SK-N-SH treated with all-trans-retinoic acid at 6 μM for 48 hours (cell line): ENCODE measurements around the gene KLF6.

Experiments
- ARNTL ChIP-seq: fragments of 450-650 bp; formaldehyde crosslinking; IDR thresholded peaks from 2 replicates; pipeline ENCODE4 v1.5.0; 2020; ENCODE audit warnings: low read depth, mild to moderate bottlenecking, moderate library complexity, borderline replicate concordance
- BACH2 ChIP-seq: fragments of 250-450 bp; sonication (Bioruptor Pico); IDR thresholded peaks from 2 replicates; pipeline ENCODE4 v1.9.0; 2021; ENCODE audit warnings: mild to moderate bottlenecking, borderline replicate concordance
- CREB5 ChIP-seq: fragments of 250-450 bp; sonication (Bioruptor Pico); IDR thresholded peaks from 2 replicates; pipeline ENCODE4 v1.5.1; 2020; ENCODE audit warnings: low read depth, mild to moderate bottlenecking, moderate library complexity
- CSRNP3 ChIP-seq: fragments of 250-450 bp; sonication (Bioruptor Pico); IDR thresholded peaks from 2 replicates; pipeline ENCODE4 v1.5.1; 2021; ENCODE audit warnings: mild to moderate bottlenecking, moderate library complexity
- ESRRG ChIP-seq: fragments of 250-450 bp; sonication (Bioruptor Pico); IDR thresholded peaks from 2 replicates; pipeline ENCODE4 v1.6.1; 2021; ENCODE audit warnings: mild to moderate bottlenecking
- OSR1 ChIP-seq: fragments of 250-450 bp; sonication (Bioruptor Pico); IDR thresholded peaks from 2 replicates; pipeline ENCODE4 v1.8.0; 2022; ENCODE audit warnings: moderate library complexity, mild to moderate bottlenecking, inconsistent platforms
- PATZ1 ChIP-seq: fragments of 250-450 bp; sonication (Bioruptor Pico); IDR thresholded peaks from 2 replicates; pipeline ENCODE4 v1.8.0; 2020; ENCODE audit warnings: mild to moderate bottlenecking, moderate library complexity, borderline replicate concordance
- RARB ChIP-seq: fragments of 250-450 bp; sonication (Bioruptor Pico); IDR thresholded peaks from 2 replicates; pipeline ENCODE4 v1.8.0; 2021; ENCODE audit warnings: mild to moderate bottlenecking, moderate library complexity
- TSHZ2 ChIP-seq: fragments of 250-450 bp; sonication (Bioruptor Pico); IDR thresholded peaks from 2 replicates; pipeline ENCODE4 v1.5.0; 2020; ENCODE audit warnings: mild to moderate bottlenecking, moderate library complexity
- ZC3H10 ChIP-seq: fragments of 250-450 bp; sonication (Bioruptor Pico); IDR thresholded peaks from 2 replicates; pipeline ENCODE4 v1.5.1; 2021; ENCODE audit warnings: mild to moderate bottlenecking, moderate library complexity
- ZFP3 ChIP-seq: fragments of 250-450 bp; sonication (Bioruptor Pico); IDR thresholded peaks from 2 replicates; pipeline ENCODE4 v1.5.0; 2020; ENCODE audit warnings: mild to moderate bottlenecking, moderate library complexity
- ZFP30 ChIP-seq: fragments of 450-650 bp; formaldehyde crosslinking; IDR thresholded peaks from 2 replicates; pipeline ENCODE4 v1.5.0; 2022; ENCODE audit warnings: mild to moderate bottlenecking, moderate library complexity
- ZNF565 ChIP-seq: fragments of 450-650 bp; formaldehyde crosslinking; conservative IDR thresholded peaks from 2 replicates; pipeline ENCODE4 v1.5.0; 2020; ENCODE audit warnings: low read depth, mild to moderate bottlenecking, moderate library complexity

- TF ChIP-seq ZNF565 (CRISPR knock-in tag) (no peak), CREB5 (CRISPR knock-in tag) (no peak), ARNTL (CRISPR knock-in tag) (no peak), ZFP3 (CRISPR knock-in tag) (no peak), ZFP30 (CRISPR knock-in tag) (no peak), OSR1 (no peak), TSHZ2 (CRISPR knock-in tag) (no peak), PATZ1 (CRISPR knock-in tag) (no peak), RARB (CRISPR knock-in tag) (no peak), ESRRG (CRISPR knock-in tag) (no peak), CSRNP3 (CRISPR knock-in tag) (no peak), ZC3H10 (CRISPR knock-in tag) (no peak), BACH2 (CRISPR knock-in tag) (no peak)
Observed at GRCh38 chr10:3749600-3749999, 35.4 kb downstream of the KLF6 start.
